HCT116 (cell line): Measurements from ENCODE around the gene ARSG. TPM values are rescaled to one million over a fixed set of nuclear protein-coding genes. Genes with fewer than 3 reads are reported as not detected.

Experiments used
- ATAC-seq: fragments of 200-7000 bp; cut with Tn5 transposase; 2 replicates; pipeline ENCODE4 v1.9.1; 2020; ENCODE audit warnings: mild to moderate bottlenecking, moderate library complexity
- BruUV-seq: library from RNA; stranded (reverse); fragments of 400-500 nt; replicated peaks from 2 replicates; lab custom pipeline; 2021; lab: Mats Ljungman, UMichigan
- CTCF ChIA-PET: fragments of 300-600 bp; sonication (Branson Sonifier 250); formaldehyde crosslinking; loops from one replicate; lab custom pipeline; 2021; ENCODE audit warnings: antibody characterized with exemption; lab: Charles Lee
- POLR2A ChIA-PET: fragments of 300-600, 350-600 bp; sonication (Branson Sonifier 250); formaldehyde crosslinking; loops from one replicate; lab custom pipeline; 2021; ENCODE audit warnings: antibody characterized with exemption; lab: Charles Lee
- RAD21 ChIA-PET, 2 experiments: fragments of 300-600 bp; sonication (Branson Sonifier 250); formaldehyde crosslinking; loops; one replicate each; lab custom pipeline; 2023; ENCODE audit warnings: low total read pairs in 2 of 2; ENCODE audit not compliant: uncharacterized antibody in 2 of 2, unreplicated experiment in 2 of 2, low non-redundant PET in 1 of 2; lab: Charles Lee
- DNase-seq: peaks from one replicate; pipeline ENCODE4 v3.0.0-alpha.2; 2010; ENCODE audit warnings: low read depth, low spot score
- H2AFZ ChIP-seq: fragments of 200-600 bp; shearing (Covaris generic), sonication (generic); 2 replicates; pipeline ENCODE4 v1.6.1; 2017; ENCODE audit warnings: low read depth, mixed run types, mixed read lengths, antibody characterized with exemption, low read length; ENCODE audit not compliant: poor library complexity, severe bottlenecking
- H3K27ac ChIP-seq: 2 replicates; pipeline ENCODE4 v1.5.1; 2012; ENCODE audit warnings: low read depth, low read length
- H3K27me3 ChIP-seq: fragments of 200-600 bp; sonication (generic); 2 replicates; pipeline ENCODE4 v1.6.1; 2016; ENCODE audit warnings: mixed run types, low read length, mixed read lengths; ENCODE audit not compliant: insufficient read depth
- H3K36me3 ChIP-seq, 2 experiments: fragments of 200-500 bp in 1 of 2; fragments of 200-600 bp in 1 of 2; sonication (Bioruptor generic) in 1 of 2; sonication (generic) in 1 of 2; 2 replicates each; pipeline versions ENCODE4 v1.5.1 to v1.6.1; 2014 to 2016; ENCODE audit warnings: low read length in 2 of 2, inconsistent platforms in 1 of 2, mixed read lengths in 1 of 2, mixed run types in 1 of 2; ENCODE audit not compliant: insufficient read depth in 2 of 2, control insufficient read depth in 1 of 2
- H3K4me1 ChIP-seq, 2 experiments: fragments of 200-600 bp in 1 of 2; sonication (generic) in 1 of 2; 2 replicates each; pipeline versions ENCODE4 v1.5.1 to v1.6.1; 2012 to 2017; ENCODE audit warnings: low read length in 2 of 2, inconsistent platforms in 1 of 2, mild to moderate bottlenecking in 1 of 2, mixed read lengths in 1 of 2, mixed run types in 1 of 2, moderate library complexity in 1 of 2; ENCODE audit not compliant: insufficient read depth in 2 of 2, control insufficient read depth in 1 of 2
- H3K4me2 ChIP-seq: fragments of 200-600 bp; sonication (generic); 2 replicates; pipeline ENCODE4 v1.6.1; 2017; ENCODE audit warnings: mixed run types, low read length, mixed read lengths
- H3K4me3 ChIP-seq, 2 experiments: fragments of 200-600 bp in 1 of 2; sonication (generic) in 1 of 2; replicated peaks in 1 of 2; 2 replicates each; pipeline ENCODE4 v1.5.1; 2011 to 2016; ENCODE audit warnings: low read length in 2 of 2, control low read depth in 1 of 2, low read depth in 1 of 2, mild to moderate bottlenecking in 1 of 2, mixed read lengths in 1 of 2, mixed run types in 1 of 2
- H3K79me2 ChIP-seq: fragments of 200-600 bp; sonication (generic); 2 replicates; pipeline ENCODE4 v1.6.1; 2017; ENCODE audit warnings: mild to moderate bottlenecking, mixed run types, low read length, moderate library complexity, mixed read lengths; ENCODE audit not compliant: insufficient read depth
- H3K9ac ChIP-seq: fragments of 200-600 bp; sonication (generic); 2 replicates; pipeline ENCODE4 v1.6.1; 2016; ENCODE audit warnings: low read length, mixed read lengths
- H3K9me2 ChIP-seq: fragments of 200-600 bp; sonication (generic), shearing (Covaris generic); 2 replicates; pipeline ENCODE4 v1.6.1; 2017; ENCODE audit warnings: mixed run types, mild to moderate bottlenecking, moderate library complexity; ENCODE audit not compliant: insufficient read depth
- H3K9me3 ChIP-seq, 2 experiments: fragments of 200-500 bp in 1 of 2; fragments of 200-600 bp in 1 of 2; sonication (Bioruptor generic) in 1 of 2; sonication (generic) in 1 of 2; 2 replicates each; pipeline ENCODE4 v1.6.1; 2014 to 2017; ENCODE audit warnings: low read length in 2 of 2, mixed read lengths in 2 of 2, inconsistent platforms in 1 of 2, low read depth in 1 of 2, mild to moderate bottlenecking in 1 of 2, mixed run types in 1 of 2, moderate library complexity in 1 of 2; ENCODE audit not compliant: control insufficient read depth in 1 of 2, insufficient read depth in 1 of 2
- H4K20me1 ChIP-seq: fragments of 200-600 bp; sonication (generic), shearing (Covaris generic); 2 replicates; pipeline ENCODE4 v1.6.1; 2017; ENCODE audit warnings: mixed run types, mild to moderate bottlenecking, moderate library complexity; ENCODE audit not compliant: insufficient read depth
- CBX3 ChIP-seq: IDR thresholded peaks from 2 replicates; pipeline ENCODE4 v1.6.1; 2012; ENCODE audit warnings: low read depth
- CEBPB ChIP-seq: IDR thresholded peaks from 2 replicates; pipeline ENCODE4 v1.6.1; 2012; ENCODE audit warnings: low read depth
- EGR1 ChIP-seq: IDR thresholded peaks from 2 replicates; pipeline ENCODE4 v1.6.1; 2012; ENCODE audit warnings: low read depth
- ELF1 ChIP-seq: IDR thresholded peaks from 2 replicates; pipeline ENCODE4 v1.6.1; 2012; ENCODE audit warnings: low read depth, borderline replicate concordance
- EZH2 ChIP-seq: fragments of 200-600 bp; sonication (generic); IDR thresholded peaks from 2 replicates; pipeline ENCODE4 v1.6.1; 2017; ENCODE audit warnings: antibody characterized with exemption, mixed run types
- EZH2phosphoT487 ChIP-seq: fragments of 200-600 bp; IDR thresholded peaks from 2 replicates; pipeline ENCODE4 v1.6.1; 2018; ENCODE audit warnings: antibody characterized with exemption, borderline replicate concordance
- FOSL1 ChIP-seq: IDR thresholded peaks from 2 replicates; pipeline ENCODE4 v1.6.1; 2012; ENCODE audit warnings: low read depth
- JUND ChIP-seq: IDR thresholded peaks from 2 replicates; pipeline ENCODE4 v1.6.1; 2012
- POLR2A ChIP-seq: IDR thresholded peaks from 2 replicates; pipeline ENCODE4 v1.7.0; 2011; ENCODE audit warnings: borderline replicate concordance; ENCODE audit not compliant: insufficient read depth, insufficient read length; ENCODE audit errors: extremely low read depth
- POLR2AphosphoS5 ChIP-seq: IDR thresholded peaks from 2 replicates; pipeline ENCODE4 v1.6.1; 2011; ENCODE audit warnings: mild to moderate bottlenecking, low read depth, low read length, moderate library complexity
- RAD21 ChIP-seq: IDR thresholded peaks from 2 replicates; pipeline ENCODE4 v1.6.1; 2012; ENCODE audit warnings: low read depth, mild to moderate bottlenecking
- SIN3A ChIP-seq: IDR thresholded peaks from 2 replicates; pipeline ENCODE4 v1.6.1; 2012; ENCODE audit warnings: low read depth
- SP1 ChIP-seq: IDR thresholded peaks from 2 replicates; pipeline ENCODE4 v1.6.1; 2012; ENCODE audit warnings: low read depth
- SRF ChIP-seq: IDR thresholded peaks from 2 replicates; pipeline ENCODE4 v1.6.1; 2012; ENCODE audit warnings: low read depth
- YY1 ChIP-seq: IDR thresholded peaks from 2 replicates; pipeline ENCODE4 v1.6.1; 2011; ENCODE audit warnings: low read length, low read depth, moderate library complexity, mild to moderate bottlenecking; ENCODE audit not compliant: insufficient replicate concordance; ENCODE audit errors: extremely low read depth
- ZFX ChIP-seq: fragments of 450-650 bp; IDR thresholded peaks from 2 replicates; pipeline ENCODE4 v1.6.1; 2017
- ZNF274 ChIP-seq: fragments of 200-500 bp; sonication (Bioruptor generic); IDR thresholded peaks from 2 replicates; pipeline ENCODE4 v1.6.1; 2014; ENCODE audit warnings: mild to moderate bottlenecking, low read depth, low read length, inconsistent platforms
- intact Hi-C: fragments of 100-400 bp; cut with micrococcal nuclease; formaldehyde crosslinking; loops from 2 replicates; pipeline ENCODE4 v1.10.0; 2022
- total RNA-seq: library from RNA; stranded (reverse); gene quantifications from one replicate; pipeline ENCODE4 v1.2.1, GENCODE V29; 2021; ENCODE audit not compliant: unreplicated experiment
- TF ChIP-seq, protein P1 (sequence below): IDR thresholded peaks from 2 replicates; pipeline ENCODE4 v1.6.1; 2012
- TF ChIP-seq, protein P2 (sequence below): IDR thresholded peaks from 2 replicates; pipeline ENCODE4 v1.6.1; 2011; ENCODE audit warnings: mild to moderate bottlenecking, low read length, moderate library complexity; ENCODE audit not compliant: insufficient replicate concordance; ENCODE audit errors: extremely low read depth
- TF ChIP-seq, protein P3 (sequence below), 3 experiments: fragments of 200-600 bp in 1 of 3; sonication (generic) in 1 of 3; IDR thresholded peaks in 2 of 3; conservative IDR thresholded peaks in 1 of 3; 2 replicates each; pipeline ENCODE4 v1.5.1; 2012 to 2017; ENCODE audit warnings: low read depth in 2 of 3, low read length in 2 of 3, antibody characterized with exemption in 1 of 3, borderline replicate concordance in 1 of 3, control low read depth in 1 of 3, mild to moderate bottlenecking in 1 of 3, mixed read lengths in 1 of 3, mixed run types in 1 of 3, moderate library complexity in 1 of 3; ENCODE audit not compliant: insufficient read depth in 1 of 3

The ARSG gene
- total RNA-seq, 1 experiment from 2014 or later: 17.1 TPM

DNA sequence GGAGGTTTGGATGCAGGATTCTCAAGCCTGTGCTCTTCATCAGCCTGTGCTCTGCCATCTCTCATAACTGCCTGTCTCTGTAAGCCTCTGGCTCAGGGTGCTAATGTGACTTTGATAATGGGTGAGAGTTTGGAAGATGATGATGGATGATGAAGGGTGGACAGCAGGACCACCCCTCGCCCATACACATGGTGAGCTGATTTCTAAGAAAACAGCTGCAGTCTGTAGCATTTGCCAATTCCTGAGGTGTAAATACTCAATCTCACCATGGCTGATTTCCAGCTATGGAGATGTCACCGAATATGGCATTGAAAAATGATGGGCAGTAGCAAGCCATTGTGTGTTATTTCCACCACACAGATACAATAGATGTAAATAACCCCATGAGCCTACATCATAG is 74.2 kb downstream of the ARSG start (continued):
- no peak for TF ChIP-seq CBX3
- TF ChIP-seq, protein P1, sequence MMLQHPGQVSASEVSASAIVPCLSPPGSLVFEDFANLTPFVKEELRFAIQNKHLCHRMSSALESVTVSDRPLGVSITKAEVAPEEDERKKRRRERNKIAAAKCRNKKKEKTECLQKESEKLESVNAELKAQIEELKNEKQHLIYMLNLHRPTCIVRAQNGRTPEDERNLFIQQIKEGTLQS: no peak
- TF ChIP-seq EZH2: no peak
- no peak for TF ChIP-seq ELF1
- TF ChIP-seq FOSL1: no peak
- TF ChIP-seq, all 23 proteins: peak for 0

DNA sequence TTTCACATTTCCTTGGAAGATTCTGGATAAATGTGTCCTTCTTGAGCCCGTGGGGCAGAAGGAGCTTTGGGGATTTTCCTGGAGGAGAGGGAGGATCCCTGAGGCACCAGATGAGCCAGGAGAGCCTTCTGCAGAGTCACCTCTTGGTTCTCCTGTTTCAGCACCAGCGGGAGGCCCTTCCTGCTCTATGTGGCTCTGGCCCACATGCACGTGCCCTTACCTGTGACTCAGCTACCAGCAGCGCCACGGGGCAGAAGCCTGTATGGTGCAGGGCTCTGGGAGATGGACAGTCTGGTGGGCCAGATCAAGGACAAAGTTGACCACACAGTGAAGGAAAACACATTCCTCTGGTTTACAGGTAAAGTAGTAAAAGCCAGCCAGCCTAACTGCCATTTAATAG is 77.1 kb downstream of the ARSG start:
- Histone ChIP-seq H3K4me3 (no peak overlapping the region), H3K4me1 (peaks cover 0 to 8% of the 10 kb centered on the region in 2 experiments; a peak in 1 of 4 replicates), H3K36me3 (no peaks in the 10 kb centered on the region), H3K9ac (0 out of 2 replicates have a peak overlapping the region, but pooled peaks have one; percentile 9), H3K79me2 (no peaks in the 10 kb centered on the region), H3K27me3 (no peaks in the 10 kb centered on the region), H3K9me3 (no peaks in the 10 kb centered on the region), H3K9me2 (no peaks in the 10 kb centered on the region), H2AFZ (no peak overlapping the region), H3K4me2 (no peak overlapping the region), H4K20me1 (no peaks in the 10 kb centered on the region), H3K27ac (no peak overlapping the region)
- DNase-seq: no peak
- TF ChIP-seq, protein P2, sequence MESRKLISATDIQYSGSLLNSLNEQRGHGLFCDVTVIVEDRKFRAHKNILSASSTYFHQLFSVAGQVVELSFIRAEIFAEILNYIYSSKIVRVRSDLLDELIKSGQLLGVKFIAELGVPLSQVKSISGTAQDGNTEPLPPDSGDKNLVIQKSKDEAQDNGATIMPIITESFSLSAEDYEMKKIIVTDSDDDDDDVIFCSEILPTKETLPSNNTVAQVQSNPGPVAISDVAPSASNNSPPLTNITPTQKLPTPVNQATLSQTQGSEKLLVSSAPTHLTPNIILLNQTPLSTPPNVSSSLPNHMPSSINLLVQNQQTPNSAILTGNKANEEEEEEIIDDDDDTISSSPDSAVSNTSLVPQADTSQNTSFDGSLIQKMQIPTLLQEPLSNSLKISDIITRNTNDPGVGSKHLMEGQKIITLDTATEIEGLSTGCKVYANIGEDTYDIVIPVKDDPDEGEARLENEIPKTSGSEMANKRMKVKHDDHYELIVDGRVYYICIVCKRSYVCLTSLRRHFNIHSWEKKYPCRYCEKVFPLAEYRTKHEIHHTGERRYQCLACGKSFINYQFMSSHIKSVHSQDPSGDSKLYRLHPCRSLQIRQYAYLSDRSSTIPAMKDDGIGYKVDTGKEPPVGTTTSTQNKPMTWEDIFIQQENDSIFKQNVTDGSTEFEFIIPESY: no peak
- TF ChIP-seq JUND (no peak), SIN3A (no peak), YY1 (no peak), EGR1 (no peak), ELF1 (no peak), FOSL1 (no peak), POLR2A (no peak), EZH2phosphoT487 (no peak), RAD21 (no peak), SP1 (no peak), ZNF274 (no peak), CEBPB (no peak), SRF (no peak), ZFX (no peak), POLR2AphosphoS5 (no peak)
- TF ChIP-seq, protein P1: no peak
- TF ChIP-seq, protein P3, sequence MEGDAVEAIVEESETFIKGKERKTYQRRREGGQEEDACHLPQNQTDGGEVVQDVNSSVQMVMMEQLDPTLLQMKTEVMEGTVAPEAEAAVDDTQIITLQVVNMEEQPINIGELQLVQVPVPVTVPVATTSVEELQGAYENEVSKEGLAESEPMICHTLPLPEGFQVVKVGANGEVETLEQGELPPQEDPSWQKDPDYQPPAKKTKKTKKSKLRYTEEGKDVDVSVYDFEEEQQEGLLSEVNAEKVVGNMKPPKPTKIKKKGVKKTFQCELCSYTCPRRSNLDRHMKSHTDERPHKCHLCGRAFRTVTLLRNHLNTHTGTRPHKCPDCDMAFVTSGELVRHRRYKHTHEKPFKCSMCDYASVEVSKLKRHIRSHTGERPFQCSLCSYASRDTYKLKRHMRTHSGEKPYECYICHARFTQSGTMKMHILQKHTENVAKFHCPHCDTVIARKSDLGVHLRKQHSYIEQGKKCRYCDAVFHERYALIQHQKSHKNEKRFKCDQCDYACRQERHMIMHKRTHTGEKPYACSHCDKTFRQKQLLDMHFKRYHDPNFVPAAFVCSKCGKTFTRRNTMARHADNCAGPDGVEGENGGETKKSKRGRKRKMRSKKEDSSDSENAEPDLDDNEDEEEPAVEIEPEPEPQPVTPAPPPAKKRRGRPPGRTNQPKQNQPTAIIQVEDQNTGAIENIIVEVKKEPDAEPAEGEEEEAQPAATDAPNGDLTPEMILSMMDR (IDR thresholded peaks at IDR 0.05 in 2 of 3, conservative IDR thresholded peaks at IDR 0.05 in 1 of 3; ENCODE audit: borderline replicate concordance in 1 of 3, insufficient read depth in 1 of 3, low read depth in 2 of 3, low read length in 2 of 3): no peak
- no TSS peak for BruUV-seq
- intact Hi-C loops: no loop called here
- CTCF ChIA-PET: no interaction called here
- POLR2A ChIA-PET: no interaction called here
- ATAC-seq: peak; percentile 59
- RAD21 ChIA-PET: no interaction called here
